ENCODE data around the gene HERC2.

The HERC2 gene

DNA sequence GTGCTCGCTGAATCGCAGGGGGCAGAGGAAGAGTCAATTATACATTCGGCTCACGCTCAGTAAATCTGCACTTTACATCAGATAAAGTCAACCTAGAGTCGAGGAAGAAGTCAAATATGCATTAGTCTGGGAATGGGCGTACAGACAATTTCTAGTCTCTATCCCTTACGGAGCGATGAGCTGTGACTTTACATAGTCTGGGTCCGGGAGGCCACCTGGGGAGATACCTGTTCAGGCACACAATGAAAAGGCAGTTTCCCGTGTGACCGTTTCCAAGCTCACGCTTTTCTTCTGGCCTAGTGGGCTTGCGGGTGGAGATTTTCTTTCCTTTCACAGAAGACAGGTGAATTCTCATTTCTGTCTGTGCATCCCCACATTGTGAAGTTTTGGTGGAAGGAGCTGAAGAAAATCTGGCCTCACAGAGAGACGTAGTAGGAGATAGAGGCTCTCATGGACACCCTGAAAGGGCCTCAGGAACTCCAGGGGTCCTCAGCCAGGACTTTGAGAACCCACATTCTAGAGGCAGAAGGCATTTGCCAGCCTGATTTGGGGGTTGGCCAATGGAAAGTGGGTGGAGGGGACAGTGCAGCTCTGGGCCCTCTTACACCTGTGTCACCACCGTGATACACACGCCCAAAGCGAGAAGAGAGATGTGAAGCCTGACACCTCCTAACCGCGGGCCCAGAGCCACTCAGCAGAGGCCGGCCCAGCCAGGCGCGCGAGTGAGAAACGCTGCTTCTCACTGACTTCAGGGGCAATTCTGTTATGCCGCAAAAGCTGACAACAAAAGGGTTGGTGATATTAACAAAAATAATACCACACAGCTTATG is 212.1 kb downstream of the HERC2 start:
- H3K36me3 ChIP-seq (ENCODE audit: control insufficient read depth, insufficient read depth, low read length), result peaks cover 18% of the 10 kb centered on the region
- no peaks in the 10 kb centered on the region for H3K9me3 ChIP-seq (ENCODE audit: control insufficient read depth, low read length)
- H3K4me3 ChIP-seq (ENCODE audit: insufficient read depth, low read depth, low read length, poor library complexity, severe bottlenecking), result no peak overlapping the region
- DNase-seq, result no peak
- H3K4me1 ChIP-seq (ENCODE audit: control insufficient read depth, insufficient read depth, low read length, poor library complexity, severe bottlenecking), result no peaks in the 10 kb centered on the region
- no peaks in the 10 kb centered on the region for H3K27me3 ChIP-seq (replicated peaks; ENCODE audit: control insufficient read depth, insufficient read depth, low read length, poor library complexity, severe bottlenecking)
- no peak overlapping the region for H3K27ac ChIP-seq (ENCODE audit: insufficient read depth, low read length, poor library complexity, severe bottlenecking)

DNA sequence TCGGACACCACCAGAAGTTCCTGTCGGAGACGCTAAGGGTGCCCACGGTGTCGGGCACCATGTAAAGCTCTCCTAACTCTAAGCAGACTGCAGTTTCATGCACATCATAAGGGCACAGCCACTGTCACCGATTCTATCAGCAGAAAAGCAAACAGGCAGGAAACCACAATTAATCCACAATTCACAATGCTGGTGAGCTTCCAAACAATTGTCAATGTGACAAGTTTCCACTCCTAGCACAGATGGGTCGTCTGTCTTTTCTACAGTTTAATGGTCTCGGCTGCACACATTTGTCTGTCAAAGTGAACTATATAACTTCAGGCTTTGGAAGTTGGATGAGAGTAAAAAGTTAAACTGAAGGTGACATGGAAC is 214.1 kb downstream of the HERC2 start:
- no peak overlapping the region for H3K27ac ChIP-seq (ENCODE audit: insufficient read depth, low read length, poor library complexity, severe bottlenecking)
- H3K4me3 ChIP-seq (ENCODE audit: insufficient read depth, low read depth, low read length, poor library complexity, severe bottlenecking), result peak overlapping the region; percentile 81
- no peaks in the 10 kb centered on the region for H3K9me3 ChIP-seq (ENCODE audit: control insufficient read depth, low read length)
- no peaks in the 10 kb centered on the region for H3K27me3 ChIP-seq (replicated peaks; ENCODE audit: control insufficient read depth, insufficient read depth, low read length, poor library complexity, severe bottlenecking)
- H3K36me3 ChIP-seq (ENCODE audit: control insufficient read depth, insufficient read depth, low read length), result peaks cover 8% of the 10 kb centered on the region
- H3K4me1 ChIP-seq (ENCODE audit: control insufficient read depth, insufficient read depth, low read length, poor library complexity, severe bottlenecking), result no peaks in the 10 kb centered on the region
- no peak for DNase-seq

DNA sequence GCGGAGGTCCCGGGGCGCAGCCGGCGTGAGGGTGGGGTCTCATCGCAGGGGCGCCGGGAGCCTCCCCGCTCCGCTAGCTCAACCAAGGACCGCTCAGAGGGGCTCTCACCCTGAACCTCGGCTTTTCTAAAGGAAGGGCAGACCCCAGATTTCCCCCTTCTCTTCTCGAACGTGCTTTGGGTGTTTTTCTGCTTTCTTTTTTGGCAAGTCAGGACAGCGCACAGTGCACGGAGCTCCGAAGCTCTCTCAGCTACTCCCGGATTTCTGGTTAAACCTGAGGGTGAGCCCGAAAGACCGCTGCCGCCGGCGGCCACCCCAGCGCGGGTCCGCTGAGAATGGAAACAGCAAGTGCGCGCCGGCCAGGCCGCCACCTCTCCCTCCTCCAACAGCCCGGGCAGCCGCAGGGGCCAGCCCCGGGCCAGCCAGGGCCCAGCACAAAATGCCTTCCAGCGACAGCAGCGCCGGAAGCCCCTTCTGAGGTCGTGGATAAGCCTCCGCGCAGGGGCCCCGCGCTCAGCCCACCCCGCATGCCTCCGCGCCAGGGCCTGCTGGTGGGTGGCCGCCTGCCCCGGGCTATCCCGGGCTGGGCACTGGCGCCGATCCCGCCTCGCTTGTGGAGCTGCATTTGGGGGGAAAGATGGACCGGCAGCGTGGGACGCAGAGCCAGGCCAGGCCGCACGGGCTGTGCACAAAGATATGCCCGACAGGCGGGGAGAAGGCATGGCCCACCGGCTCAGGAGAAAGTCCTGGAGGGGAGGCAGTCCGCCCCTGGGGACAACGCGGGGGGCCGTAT is 214.7 kb downstream of the HERC2 start:
- H3K9me3 ChIP-seq (ENCODE audit: control insufficient read depth, low read length), result no peaks in the 10 kb centered on the region
- no peaks in the 10 kb centered on the region for H3K27me3 ChIP-seq (replicated peaks; ENCODE audit: control insufficient read depth, insufficient read depth, low read length, poor library complexity, severe bottlenecking)
- peaks cover 3% of the 10 kb centered on the region for H3K36me3 ChIP-seq (ENCODE audit: control insufficient read depth, insufficient read depth, low read length)
- DNase-seq, result no peak
- H3K4me3 ChIP-seq (ENCODE audit: insufficient read depth, low read depth, low read length, poor library complexity, severe bottlenecking), result peak overlapping the region; percentile 81
- no peak overlapping the region for H3K27ac ChIP-seq (ENCODE audit: insufficient read depth, low read length, poor library complexity, severe bottlenecking)
- no peaks in the 10 kb centered on the region for H3K4me1 ChIP-seq (ENCODE audit: control insufficient read depth, insufficient read depth, low read length, poor library complexity, severe bottlenecking)

DNA sequence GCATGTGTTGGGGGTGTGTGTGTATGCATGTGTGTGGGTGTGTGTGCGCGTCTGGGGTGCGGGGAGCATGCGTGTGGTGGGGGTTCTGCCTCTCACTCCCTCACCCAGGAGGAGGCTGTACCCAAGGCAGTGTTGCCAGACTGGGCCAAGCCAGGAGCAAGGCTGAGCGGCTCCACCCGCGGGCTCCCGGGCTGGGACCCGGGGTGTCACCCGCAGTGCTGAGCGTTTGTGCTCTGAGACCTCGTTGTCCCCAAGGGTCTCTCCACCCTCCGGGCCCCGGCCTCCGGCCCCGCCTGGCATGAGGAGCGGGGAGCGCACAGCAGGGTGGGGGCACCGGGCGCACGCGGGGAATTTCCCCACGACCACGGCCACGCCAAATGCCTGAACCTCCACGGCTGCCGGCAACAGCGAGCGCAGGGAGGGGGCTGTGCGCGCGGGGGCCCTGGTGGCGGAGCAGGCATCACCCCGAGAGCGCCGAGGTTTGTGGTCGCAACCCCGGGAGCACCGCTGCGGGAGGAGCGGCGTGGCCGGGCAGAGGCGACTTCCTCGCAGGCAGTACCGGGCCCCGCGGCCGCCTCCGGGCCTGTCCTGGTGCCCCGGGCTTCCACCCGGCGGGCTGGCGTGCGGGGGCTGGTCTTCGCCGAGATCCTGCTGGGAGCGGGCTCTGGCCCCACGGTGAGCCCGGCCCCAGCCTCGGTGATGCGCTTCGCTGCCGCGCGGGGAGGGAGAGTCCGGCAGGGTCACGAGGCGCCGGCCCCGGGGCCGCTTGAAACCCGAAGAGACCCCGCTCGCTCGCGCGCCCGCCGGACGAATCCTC is 215.5 kb downstream of the HERC2 start:
- DNase-seq, result peak in 1 of 3 donors; percentile 28
- no peaks in the 10 kb centered on the region for H3K36me3 ChIP-seq (ENCODE audit: control insufficient read depth, insufficient read depth, low read length)
- no peak overlapping the region for H3K27ac ChIP-seq (ENCODE audit: insufficient read depth, low read length, poor library complexity, severe bottlenecking)
- no peaks in the 10 kb centered on the region for H3K27me3 ChIP-seq (replicated peaks; ENCODE audit: control insufficient read depth, insufficient read depth, low read length, poor library complexity, severe bottlenecking)
- no peaks in the 10 kb centered on the region for H3K4me1 ChIP-seq (ENCODE audit: control insufficient read depth, insufficient read depth, low read length, poor library complexity, severe bottlenecking)
- peak overlapping the region; percentile 81 for H3K4me3 ChIP-seq (ENCODE audit: insufficient read depth, low read depth, low read length, poor library complexity, severe bottlenecking)
- no peaks in the 10 kb centered on the region for H3K9me3 ChIP-seq (ENCODE audit: control insufficient read depth, low read length)

DNA sequence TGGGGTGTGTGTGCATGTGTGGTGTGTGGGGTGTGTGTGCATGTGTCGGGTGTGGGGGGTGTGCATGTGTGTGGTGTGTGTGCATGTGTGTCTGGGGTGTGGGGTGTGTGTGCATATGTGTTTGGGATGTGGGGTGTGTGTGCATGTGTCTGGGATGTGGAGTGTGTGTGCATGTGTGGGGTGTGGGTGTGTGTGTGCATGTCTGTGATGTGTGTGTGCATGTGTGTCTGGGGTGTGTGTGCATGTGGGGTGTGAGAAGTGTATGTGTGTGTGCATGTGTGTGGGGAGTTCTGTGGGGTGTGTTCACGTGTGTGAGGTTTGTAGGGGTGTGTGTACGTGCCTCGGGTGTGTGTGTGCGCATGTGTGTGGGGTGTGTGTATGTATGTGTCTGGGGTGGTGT is 216.2 kb downstream of the HERC2 start:
- H3K4me1 ChIP-seq (ENCODE audit: control insufficient read depth, insufficient read depth, low read length, poor library complexity, severe bottlenecking), result no peaks in the 10 kb centered on the region
- no peaks in the 10 kb centered on the region for H3K36me3 ChIP-seq (ENCODE audit: control insufficient read depth, insufficient read depth, low read length)
- no peak overlapping the region for H3K4me3 ChIP-seq (ENCODE audit: insufficient read depth, low read depth, low read length, poor library complexity, severe bottlenecking)
- DNase-seq, result no peak
- no peaks in the 10 kb centered on the region for H3K9me3 ChIP-seq (ENCODE audit: control insufficient read depth, low read length)
- H3K27me3 ChIP-seq (replicated peaks; ENCODE audit: control insufficient read depth, insufficient read depth, low read length, poor library complexity, severe bottlenecking), result no peaks in the 10 kb centered on the region
- no peak overlapping the region for H3K27ac ChIP-seq (ENCODE audit: insufficient read depth, low read length, poor library complexity, severe bottlenecking)

DNA sequence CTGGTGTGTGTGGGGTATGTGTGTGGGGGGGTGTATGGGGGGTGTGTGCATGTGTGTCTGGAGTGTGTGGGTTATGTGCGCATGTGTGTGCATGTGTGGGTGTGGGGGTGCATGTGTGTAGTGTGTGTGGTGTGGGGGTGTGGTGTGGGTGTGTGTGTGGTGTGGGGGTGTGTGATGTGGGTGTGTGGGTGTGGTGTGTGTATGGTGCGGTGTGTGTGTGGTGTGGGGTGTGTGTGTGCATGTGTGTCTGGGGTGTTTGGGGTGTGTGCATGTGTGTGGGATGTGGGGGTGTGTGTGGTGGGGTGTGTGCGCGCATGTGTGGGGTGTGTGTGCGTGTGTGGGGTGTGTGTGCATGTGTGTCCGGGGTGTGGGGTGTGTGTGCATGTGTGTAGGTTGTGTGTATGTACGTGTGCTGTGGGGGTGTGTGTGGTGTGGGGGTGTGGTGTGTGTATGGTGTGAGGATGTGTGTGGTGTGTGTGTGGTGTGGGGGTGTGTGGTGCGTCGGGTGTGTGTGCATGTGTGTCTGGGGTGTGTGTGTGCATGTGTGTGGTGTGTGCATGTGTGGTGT is 216.7 kb downstream of the HERC2 start:
- no peaks in the 10 kb centered on the region for H3K36me3 ChIP-seq (ENCODE audit: control insufficient read depth, insufficient read depth, low read length)
- no peak for DNase-seq
- H3K4me1 ChIP-seq (ENCODE audit: control insufficient read depth, insufficient read depth, low read length, poor library complexity, severe bottlenecking), result no peaks in the 10 kb centered on the region
- H3K9me3 ChIP-seq (ENCODE audit: control insufficient read depth, low read length), result no peaks in the 10 kb centered on the region
- H3K27ac ChIP-seq (ENCODE audit: insufficient read depth, low read length, poor library complexity, severe bottlenecking), result no peak overlapping the region
- no peaks in the 10 kb centered on the region for H3K27me3 ChIP-seq (replicated peaks; ENCODE audit: control insufficient read depth, insufficient read depth, low read length, poor library complexity, severe bottlenecking)
- H3K4me3 ChIP-seq (ENCODE audit: insufficient read depth, low read depth, low read length, poor library complexity, severe bottlenecking), result no peak overlapping the region

DNA sequence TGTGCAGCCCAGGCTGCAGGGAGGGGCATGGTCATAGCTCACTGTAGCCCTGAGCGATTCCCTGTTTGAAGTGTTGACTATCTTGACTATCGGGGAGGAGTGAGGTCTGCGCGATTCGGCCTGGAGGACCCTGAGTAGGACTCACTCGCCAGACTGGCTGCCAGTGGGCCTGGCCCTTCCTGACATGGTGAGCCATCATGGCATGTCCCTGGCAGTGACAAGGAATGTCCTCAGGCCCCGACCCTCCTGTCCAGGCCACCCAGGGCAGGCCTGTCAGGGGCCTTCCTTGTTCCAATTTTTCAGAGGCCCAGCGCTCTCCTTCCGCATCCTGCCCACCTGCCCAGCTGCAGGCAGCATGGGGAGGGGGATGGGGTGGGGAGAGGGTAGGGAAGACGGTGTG is 217.7 kb downstream of the HERC2 start:
- H3K36me3 ChIP-seq (ENCODE audit: control insufficient read depth, insufficient read depth, low read length), result no peaks in the 10 kb centered on the region
- no peak overlapping the region for H3K4me3 ChIP-seq (ENCODE audit: insufficient read depth, low read depth, low read length, poor library complexity, severe bottlenecking)
- DNase-seq, result no peak
- H3K27ac ChIP-seq (ENCODE audit: insufficient read depth, low read length, poor library complexity, severe bottlenecking), result no peak overlapping the region
- H3K4me1 ChIP-seq (ENCODE audit: control insufficient read depth, insufficient read depth, low read length, poor library complexity, severe bottlenecking), result peaks cover 3% of the 10 kb centered on the region
- H3K9me3 ChIP-seq (ENCODE audit: control insufficient read depth, low read length), result no peaks in the 10 kb centered on the region
- no peaks in the 10 kb centered on the region for H3K27me3 ChIP-seq (replicated peaks; ENCODE audit: control insufficient read depth, insufficient read depth, low read length, poor library complexity, severe bottlenecking)

DNA sequence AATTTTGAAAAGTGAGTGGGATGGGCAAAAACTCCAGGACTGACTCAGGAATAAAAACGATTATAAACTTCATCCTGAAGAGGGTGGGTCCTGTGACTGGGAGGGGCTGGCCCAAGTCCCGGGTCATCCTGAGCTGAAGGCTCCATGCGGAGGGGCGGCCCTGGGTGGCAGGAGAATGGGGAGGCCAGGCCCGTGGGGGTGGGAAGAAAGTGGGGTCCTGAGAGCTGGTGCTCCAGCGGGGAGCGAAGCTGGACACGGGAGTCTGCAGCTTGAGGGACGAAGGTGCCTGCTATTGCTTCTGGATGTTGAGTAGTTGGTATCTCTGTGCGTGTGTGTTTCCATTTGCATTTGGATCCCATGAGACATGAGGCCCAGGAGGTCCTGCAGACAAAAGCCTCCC is 218.1 kb downstream of the HERC2 start:
- H3K4me1 ChIP-seq (ENCODE audit: control insufficient read depth, insufficient read depth, low read length, poor library complexity, severe bottlenecking), result peaks cover 8% of the 10 kb centered on the region

DNA sequence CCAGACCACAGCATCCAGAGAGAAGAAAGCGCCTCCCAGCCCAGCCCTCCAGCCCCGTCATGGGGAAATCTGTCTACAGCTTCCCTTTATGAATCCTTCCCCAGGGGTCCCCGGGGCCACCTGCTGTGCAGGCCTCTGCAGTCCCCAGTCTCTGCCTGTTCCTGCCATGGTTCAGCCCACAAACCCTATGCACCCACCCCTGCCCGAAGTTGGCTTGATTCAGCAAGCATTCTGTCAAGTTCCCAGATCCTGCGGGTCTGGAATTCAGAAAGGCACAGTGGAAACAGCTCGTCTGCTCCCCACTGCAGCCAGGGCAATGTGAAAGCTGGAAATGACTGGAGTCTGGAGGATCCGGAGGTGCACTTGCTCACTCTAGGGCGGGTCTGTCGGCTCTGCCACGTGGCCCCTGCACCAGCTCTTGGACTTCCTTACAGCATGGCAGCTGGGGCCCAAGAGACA is 220.0 kb downstream of the HERC2 start:
- H3K9me3 ChIP-seq (ENCODE audit: control insufficient read depth, low read length), result no peaks in the 10 kb centered on the region
- H3K27ac ChIP-seq (ENCODE audit: insufficient read depth, low read length, poor library complexity, severe bottlenecking), result no peak overlapping the region
- peaks cover 16% of the 10 kb centered on the region for H3K4me1 ChIP-seq (ENCODE audit: control insufficient read depth, insufficient read depth, low read length, poor library complexity, severe bottlenecking)
- no peaks in the 10 kb centered on the region for H3K36me3 ChIP-seq (ENCODE audit: control insufficient read depth, insufficient read depth, low read length)
- peaks cover 10% of the 10 kb centered on the region for H3K27me3 ChIP-seq (replicated peaks; ENCODE audit: control insufficient read depth, insufficient read depth, low read length, poor library complexity, severe bottlenecking)
- DNase-seq, result no peak
- no peak overlapping the region for H3K4me3 ChIP-seq (ENCODE audit: insufficient read depth, low read depth, low read length, poor library complexity, severe bottlenecking)

More for the DNA sequence above, 218.1 kb downstream of the HERC2 start:
- no peaks in the 10 kb centered on the region for H3K9me3 ChIP-seq (ENCODE audit: control insufficient read depth, low read length)
- no peaks in the 10 kb centered on the region for H3K36me3 ChIP-seq (ENCODE audit: control insufficient read depth, insufficient read depth, low read length)
- no peak overlapping the region for H3K4me3 ChIP-seq (ENCODE audit: insufficient read depth, low read depth, low read length, poor library complexity, severe bottlenecking)
- DNase-seq, result no peak
- no peaks in the 10 kb centered on the region for H3K27me3 ChIP-seq (replicated peaks; ENCODE audit: control insufficient read depth, insufficient read depth, low read length, poor library complexity, severe bottlenecking)
- H3K27ac ChIP-seq (ENCODE audit: insufficient read depth, low read length, poor library complexity, severe bottlenecking), result no peak overlapping the region

All from effector memory CD4-positive, alpha-beta T cell (primary cell).